ENCODE data around the gene SLC24A1.
"Not testable (repeated sequence)": the region's sequence is repeated elsewhere in the genome, so short reads cannot be mapped to it uniquely, and the experiment has no call there.

Gene SLC24A1

GRCh38 chr15:65621638-65622037 lies at the start of gene SLC24A1:
SLC24A1 (plus strand) TSS chr15:65621938; CDS start chr15:65624081, 2,143 bp downstream.
- no peak for DNase-seq

DNA sequence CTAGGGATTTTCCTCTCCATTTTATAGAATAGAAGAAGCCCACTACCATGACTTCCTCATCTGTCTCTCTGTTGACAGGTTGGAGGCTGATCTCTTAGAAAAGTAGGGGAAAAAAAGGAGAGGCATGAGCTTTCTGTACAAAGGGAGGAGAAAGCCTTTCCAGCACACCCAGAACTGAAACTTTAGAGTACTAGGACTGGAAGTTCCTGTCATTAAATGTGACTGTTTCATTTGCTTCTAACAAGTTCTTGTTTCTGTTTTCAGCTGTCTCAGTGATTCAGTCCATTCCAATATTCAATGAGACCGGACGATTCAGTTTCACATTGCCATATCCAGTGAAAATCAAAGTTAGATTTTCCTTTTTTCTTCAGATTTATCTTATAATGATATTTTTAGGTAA lies 49.8 kb upstream of the SLC24A1 start:
- DNase-seq, result no peak

DNA sequence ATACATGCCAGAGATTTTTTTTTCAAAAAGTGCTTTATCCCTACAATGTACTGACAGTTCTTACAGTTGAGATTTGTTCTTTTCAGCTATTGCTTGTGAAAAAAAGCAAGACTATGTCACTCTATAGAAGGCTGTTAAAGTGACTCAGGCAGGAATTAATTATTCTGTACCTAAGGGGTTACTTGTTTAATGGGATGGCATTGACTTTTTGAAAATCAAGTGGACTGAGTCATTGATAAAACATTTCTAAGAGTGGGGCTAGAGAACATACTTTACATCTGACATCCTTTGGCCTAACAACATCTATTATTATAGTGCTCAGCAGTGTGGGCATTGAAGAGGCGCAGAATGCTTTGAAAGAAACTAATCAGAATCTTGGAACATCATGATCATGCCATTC lies 45.1 kb upstream of the SLC24A1 start:
- DNase-seq, result no peak

DNA sequence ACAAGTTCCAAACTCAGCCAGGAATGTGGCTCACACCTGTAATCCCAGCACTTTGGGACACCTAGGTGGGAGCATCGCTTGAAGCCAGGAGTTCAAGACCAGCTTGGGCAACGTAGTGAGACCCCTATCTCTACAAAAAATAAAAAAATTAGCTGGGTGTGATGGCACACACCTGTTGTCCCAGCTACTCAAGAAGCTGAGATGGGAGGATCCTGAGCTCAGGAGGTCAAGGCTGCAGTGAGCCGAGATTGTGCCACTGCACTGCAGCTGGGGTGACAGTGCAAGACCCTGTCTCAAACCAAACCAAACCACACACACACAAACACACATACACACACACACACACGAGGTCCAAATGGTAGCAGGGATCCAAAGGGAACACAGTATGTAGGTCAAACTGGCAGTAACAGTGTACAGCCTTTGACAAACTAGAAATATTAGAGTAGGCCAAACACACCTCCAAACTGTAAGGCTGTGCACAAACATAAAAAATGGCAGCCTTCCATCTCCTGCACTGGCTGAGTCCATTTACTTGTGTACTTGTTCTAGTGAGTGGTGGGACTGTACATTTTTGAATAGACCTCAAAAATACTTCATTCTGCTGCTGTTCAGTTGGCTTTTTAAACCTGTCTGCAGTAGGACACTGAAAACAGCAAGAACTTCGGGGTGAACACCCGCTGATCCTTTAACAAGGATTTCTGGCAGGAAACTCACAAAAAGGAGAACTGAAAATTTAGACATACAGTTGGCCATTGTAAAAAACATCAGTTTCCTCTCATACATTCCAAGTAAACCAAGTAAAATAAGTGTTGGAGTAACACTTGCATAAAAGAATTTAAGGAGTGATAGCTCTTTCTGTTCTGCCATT lies 44.4 kb upstream of the SLC24A1 start:
- DNase-seq, result no peak

GRCh38 chr15:65578904-65579728 lies 42.6 kb upstream of the SLC24A1 start:
- no peak for DNase-seq

DNA sequence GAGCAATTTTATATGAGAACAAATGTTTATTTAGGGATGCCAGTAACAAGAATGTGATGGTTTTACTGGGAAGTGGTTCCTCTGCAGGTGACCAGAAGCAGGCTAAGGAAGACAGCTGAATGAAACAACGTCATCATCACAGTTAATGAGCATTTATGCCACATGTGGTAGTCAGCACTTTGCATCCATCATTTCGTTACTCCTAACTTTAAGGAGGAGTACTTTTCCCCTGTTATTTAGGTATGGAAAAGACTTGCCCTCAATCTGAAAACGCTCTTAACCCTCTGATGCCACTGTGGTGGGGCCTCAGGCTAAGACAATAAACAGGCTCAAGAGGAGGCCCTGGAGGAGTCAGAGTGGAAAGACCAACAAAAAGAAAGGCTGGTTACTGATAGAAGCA lies 42.0 kb upstream of the SLC24A1 start:
- no peak for DNase-seq

GRCh38 chr15:65580287-65580686 lies 41.5 kb upstream of the SLC24A1 start:
- DNase-seq, result no peak

GRCh38 chr15:65583701-65584100 lies 38.0 kb upstream of the SLC24A1 start:
- DNase-seq, result no peak

DNA sequence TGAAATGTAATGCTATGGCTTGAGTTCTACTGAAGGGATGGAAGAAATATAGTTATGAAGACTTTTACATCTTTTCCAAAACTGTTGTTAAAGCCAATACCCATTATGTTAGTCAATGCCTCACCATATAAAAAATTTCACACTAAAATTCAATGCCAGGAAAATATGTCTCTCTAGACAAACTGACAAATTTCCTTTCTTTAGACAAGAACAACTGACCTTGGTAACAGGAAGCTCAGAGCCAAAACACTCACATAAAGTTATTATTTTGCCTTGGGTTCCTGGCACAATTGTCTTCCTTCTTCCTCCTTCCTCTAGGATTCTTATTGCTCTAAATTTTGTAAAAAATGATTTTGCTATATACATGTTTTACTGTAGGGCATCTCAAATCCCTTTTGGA lies 37.5 kb upstream of the SLC24A1 start:
- DNase-seq, result no peak

- no peak for DNase-seq
Measured at GRCh38 chr15:65587094-65587493, 34.6 kb upstream of the SLC24A1 start.

DNA sequence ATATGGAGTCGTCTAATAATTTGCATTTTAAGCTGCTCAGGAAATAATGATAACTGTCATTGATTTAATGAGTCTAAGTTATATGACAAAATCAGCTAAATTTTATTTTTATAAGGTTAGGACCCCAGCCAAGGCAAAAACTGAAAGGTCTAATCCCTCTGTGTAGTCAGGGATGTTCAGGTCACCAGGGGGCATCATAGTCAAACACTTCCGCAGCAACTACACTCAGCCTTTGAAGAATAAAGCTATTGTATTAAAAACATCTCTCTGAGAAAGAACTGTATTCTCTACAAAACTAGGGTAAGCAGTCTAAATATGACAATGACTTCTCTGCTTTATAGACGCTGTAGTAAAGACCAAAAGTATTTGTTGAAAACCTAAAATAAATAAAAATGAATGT lies 25.8 kb upstream of the SLC24A1 start:
- no peak for DNase-seq

DNA sequence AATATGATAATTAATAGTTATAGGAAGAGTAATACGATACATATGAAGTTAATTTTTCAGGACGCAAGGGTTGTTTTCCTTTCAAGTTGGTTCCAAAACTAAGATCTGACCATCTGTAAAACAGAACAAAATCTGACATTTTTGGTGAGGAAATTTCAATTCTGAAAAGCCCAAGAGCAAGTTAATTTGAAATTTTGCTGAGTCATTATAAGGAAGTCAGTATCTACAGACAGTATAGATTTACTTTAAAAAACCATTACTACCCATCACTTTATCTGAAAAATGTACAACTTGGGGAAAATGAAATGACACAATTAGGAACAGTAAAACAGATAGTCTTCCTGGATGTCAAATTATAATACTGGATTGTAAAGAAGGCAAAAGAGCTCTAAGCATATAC lies 23.3 kb upstream of the SLC24A1 start:
- DNase-seq, result no peak

GRCh38 chr15:65599677-65600076 lies 22.1 kb upstream of the SLC24A1 start:
- DNase-seq, result no peak

GRCh38 chr15:65603134-65603533 lies 18.6 kb upstream of the SLC24A1 start:
- DNase-seq, result no peak

DNA sequence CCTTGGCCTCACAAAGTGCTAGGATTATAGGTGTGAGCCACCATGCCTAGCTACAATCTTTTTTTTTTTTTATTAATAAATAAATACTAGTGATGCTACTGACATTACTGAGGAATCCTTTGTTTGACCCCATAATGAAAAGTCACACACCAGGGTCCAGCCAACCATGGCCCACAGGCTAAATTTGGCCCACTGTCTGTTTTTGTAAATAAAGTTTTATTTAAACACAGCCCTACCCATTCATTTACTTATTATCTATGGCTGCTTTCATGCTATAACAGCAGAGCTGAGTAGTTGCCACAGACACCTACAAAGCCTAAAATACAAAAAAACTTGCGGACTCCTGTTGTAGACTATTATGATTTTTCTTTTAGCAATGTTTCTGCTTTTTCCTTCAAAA lies 18.2 kb upstream of the SLC24A1 start:
- DNase-seq, result no peak

DNA sequence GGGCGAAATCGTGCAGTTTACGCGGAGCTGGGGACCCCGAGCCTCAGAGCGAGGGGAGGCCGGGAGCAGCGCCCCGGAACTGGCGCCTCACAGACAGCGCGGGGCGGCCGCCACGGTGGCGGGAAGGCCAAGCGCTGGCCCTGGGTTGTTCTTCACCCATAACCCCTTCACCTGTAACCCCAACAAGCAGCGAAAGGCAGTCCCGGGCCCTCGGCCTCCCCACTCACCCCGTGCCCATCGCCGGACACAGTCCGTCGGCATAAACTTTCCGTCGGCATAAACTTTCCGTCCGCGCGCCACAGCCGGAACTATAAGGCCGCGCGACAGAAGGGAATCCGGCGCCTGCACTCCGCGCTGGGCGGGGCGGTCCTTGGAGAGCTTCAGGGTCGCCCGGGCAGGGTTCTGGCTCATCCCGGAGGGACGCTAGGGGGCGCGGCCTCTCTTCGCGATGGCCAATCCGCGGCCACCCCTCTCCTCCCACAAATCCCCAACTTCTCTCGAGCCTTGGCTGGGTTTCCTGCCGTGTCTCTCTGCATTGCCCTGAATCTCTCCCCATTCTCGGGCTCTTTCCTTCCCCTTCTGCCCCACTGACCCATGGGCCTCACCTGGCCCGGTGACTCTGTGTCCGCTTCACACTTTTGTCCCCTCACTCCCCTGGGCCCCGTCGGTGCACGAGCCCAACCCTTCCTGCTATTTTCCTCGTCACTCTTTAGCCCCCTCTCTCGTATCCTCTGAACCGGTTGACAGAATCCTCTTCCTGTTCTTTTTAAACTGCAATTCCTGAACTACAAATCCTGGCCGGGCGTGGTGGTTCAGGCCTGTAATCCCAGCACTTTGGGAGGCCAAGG lies 10.6 kb upstream of the SLC24A1 start, which contains the start of gene INTS14:
TSS of gene INTS14 (minus strand) at position 261 of the 848 bp plus-strand sequence. CDS start 3,751 bp downstream, outside the sequence.
- DNase-seq, result peak; percentile 92

DNA sequence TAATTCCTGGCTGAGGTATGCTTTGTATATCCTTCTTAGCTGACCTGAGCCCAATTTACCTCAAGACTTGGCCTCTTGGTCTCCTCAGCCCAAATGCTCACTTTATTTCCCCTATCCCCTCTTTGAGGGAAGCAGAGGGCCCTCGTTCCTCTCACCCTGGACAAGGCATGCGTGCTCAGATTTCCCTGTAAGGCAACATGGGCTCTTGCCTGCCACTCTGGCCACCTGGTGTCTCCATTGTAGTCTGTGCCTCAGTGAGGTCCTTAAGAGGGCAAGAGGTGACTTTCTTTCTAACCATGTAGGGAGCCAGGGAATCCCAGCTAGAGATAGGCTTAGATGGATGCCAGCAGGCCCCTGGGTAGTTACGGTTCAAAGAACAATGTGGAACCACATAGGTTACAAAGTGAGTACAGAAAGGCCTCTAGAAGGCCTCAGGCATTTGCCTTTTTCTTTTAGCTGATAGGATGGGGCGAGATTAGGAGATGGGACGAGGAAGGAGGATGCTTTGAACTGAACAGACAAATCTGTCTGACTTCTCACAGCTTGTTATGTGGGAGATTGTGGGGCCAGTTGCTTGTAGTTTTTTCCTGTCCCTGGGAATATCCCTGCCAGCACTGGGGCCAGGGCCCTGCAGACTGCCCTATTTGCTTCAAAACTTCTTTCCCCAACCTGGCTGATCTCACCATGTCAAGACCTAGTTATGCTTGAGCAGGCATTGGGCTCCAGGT lies 9.7 kb upstream of the SLC24A1 start:
- DNase-seq, result no peak

DNA sequence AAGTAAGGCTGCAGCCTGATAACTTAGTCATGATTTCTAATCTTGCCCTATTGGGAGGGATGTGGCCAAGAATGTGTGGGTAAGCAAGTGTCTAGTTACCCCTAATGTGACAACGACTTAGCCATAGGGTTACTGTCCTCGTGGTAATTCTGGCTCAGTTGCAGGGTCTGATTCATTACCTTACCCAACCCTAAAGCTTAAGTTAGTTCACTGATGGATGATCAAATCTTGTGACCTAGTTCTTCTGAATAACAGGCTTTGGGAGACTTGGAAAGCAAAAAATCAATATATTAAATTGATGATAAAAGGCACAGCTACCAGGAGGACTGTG lies 9.2 kb upstream of the SLC24A1 start:
- DNase-seq, result no peak

DNA sequence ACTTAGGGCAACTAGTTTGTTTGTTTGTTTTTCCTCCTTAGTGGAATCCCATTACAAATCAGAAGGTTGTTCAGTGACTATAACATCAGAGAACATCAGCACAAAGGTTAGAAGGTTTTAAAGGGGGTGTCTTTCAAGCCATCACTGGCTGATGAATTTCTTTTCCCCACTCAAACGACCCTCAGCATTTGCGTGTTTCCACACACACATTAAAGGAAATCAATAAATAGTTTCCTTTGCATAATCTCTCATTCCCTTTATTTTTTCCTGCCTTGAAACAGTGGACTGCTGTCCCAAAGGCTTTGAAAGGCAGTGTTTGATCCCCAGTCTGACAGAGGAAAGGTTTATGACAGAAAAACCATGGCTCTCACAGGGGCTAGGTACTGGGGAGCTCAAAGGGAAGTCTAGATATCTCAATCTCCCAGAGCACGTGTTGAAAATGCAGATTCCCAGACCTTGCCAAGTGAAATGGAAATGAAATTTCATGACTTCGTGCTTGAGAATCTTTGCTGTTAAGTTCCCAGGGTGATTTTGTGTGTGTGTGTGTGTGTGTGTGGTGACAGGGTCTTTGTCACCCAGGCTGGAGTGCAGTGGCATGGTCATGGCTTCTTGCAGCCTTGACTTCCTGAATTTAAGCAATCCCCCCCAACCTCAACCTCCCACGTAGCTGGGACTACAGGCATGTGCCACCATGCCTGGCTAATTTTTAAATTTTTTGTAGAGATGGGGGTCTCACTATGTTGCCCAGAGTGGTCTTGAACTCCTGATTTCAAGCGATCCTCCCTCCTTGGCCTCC lies 8.6 kb upstream of the SLC24A1 start:
- no peak for DNase-seq

DNA sequence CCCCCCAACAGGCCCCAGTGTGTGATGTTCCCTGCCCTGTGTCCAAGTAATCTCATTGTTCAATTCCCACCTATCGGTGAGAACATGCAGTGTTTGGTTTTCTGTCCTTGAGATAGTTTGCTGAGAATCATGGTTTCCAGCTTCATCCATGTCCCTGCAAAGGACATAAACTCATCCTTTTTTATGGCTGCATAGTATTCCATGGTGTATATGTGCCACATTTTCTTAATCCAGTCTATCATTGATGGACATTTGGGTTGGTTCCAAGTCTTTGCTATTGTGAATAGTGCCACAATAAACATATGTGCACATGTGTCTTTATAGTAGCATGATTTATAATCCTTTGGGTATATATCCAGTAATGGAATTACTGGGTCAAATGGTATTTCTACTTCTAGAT lies 5.9 kb upstream of the SLC24A1 start:
- DNase-seq, result not testable (repeated sequence)

- DNase-seq, result no peak
Measured at GRCh38 chr15:65618560-65619109, 3.1 kb upstream of the SLC24A1 start.

Data from T1000 (cell line).